Cortex of kidney (tissue), 1 donor: ENCODE results near the gene UBAP2L.
"Not testable (repeated sequence)": the region's sequence is repeated elsewhere in the genome, so short reads cannot be mapped to it uniquely, and the experiment has no call there.

Experiments
- DNase-seq: peaks from one replicate; lab custom pipeline; 2025; lab: John Stamatoyannopoulos, UW

Gene UBAP2L

GRCh38 chr1:154256686-154257085 is 35.9 kb downstream of the UBAP2L start:
- DNase-seq = no peak

DNA sequence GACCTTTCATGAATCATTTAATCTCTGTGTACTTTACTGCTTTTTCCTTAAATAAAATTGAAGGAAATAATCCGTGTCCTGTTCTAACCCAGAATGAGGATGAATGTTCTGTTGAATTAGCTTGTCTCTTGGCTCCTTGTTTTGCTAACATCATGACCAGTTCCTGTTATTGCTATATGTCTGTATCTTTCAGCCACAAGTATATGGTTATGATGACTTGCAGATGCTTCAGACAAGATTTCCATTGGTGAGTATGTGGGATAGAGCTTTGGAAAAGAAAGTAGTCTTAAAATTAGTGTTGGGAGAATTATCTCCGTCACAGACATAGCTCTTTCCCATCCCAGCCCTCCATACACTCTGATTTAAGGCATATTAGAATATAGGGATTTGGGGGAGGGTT is 38.0 kb downstream of the UBAP2L start:
- no peak for DNase-seq

- no peak for DNase-seq
These were observed 39.4 kb downstream of the UBAP2L start for GRCh38 chr1:154260127-154260526.

- DNase-seq = no peak
These were observed 42.9 kb downstream of the UBAP2L start for GRCh38 chr1:154263465-154264332.

GRCh38 chr1:154264454-154264853 is 43.7 kb downstream of the UBAP2L start:
- no peak for DNase-seq

DNA sequence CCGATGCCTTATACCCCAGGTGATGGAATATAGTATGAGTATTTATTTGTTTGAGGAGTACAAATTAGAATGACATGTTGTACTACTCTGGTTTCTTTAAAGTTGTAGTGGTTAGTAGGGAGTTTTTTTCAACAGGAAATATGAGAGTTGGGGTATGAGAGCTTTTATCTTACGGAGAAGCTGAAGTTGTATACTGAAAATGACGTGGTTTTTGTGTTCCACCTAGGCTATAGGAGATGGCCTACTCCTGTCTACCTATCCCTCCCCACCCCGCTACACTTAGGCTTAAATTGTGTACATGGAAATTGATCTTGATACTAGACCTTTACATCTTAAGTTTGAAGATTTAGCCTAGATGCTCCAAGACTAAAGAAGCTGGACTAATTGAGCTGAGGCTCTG is 44.8 kb downstream of the UBAP2L start:
- no peak for DNase-seq

GRCh38 chr1:154270833-154271232 is 50.1 kb downstream of the UBAP2L start:
- no peak for DNase-seq

DNA sequence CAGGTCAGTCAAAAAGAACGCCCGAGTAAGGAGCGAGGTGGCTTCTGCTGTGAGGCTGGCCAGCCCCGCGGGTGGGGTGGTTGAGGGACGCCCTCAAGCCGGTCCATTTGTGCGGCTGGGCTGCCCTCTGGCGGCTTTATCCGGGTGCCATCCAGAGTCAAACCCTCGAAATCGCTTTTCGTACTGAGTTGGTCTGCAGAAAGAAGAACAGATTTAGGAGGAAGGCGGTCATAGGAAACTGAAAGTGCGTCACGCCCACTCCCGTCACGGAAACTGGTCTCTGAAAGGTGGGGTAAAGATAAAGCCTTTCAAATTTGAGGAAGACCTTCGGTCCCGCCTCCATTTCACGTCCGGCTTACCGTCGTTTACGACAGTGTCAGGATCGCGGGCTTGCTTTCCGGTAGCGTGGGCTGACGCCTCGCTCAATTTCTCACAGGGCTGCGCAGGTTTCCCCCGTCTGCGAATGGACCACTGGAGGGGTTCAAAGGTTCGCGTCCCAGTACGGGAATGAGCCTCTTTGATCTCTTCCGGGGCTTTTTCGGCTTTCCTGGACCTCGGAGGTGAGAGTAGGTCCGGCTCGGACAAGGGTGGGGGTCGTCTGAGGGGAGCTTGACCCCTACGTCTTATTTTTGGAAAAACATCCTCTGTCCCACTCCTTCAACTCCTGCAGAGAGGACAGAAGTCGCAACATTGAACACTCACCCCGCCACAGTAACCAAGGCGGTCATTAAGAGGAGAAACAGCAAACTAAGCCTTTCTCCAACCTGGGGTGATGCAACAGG is 51.7 kb downstream of the UBAP2L start, which contains the start of gene HAX1:
TSS of gene HAX1 (plus strand) at position 413 of the 782 bp plus-strand sequence. CDS start at position 508, 95 bp downstream.
- no peak for DNase-seq

GRCh38 chr1:154272999-154273563 is 52.3 kb downstream of the UBAP2L start:
- no peak for DNase-seq

- DNase-seq = no peak
These were observed 56.0 kb downstream of the UBAP2L start for GRCh38 chr1:154276797-154277196.

DNA sequence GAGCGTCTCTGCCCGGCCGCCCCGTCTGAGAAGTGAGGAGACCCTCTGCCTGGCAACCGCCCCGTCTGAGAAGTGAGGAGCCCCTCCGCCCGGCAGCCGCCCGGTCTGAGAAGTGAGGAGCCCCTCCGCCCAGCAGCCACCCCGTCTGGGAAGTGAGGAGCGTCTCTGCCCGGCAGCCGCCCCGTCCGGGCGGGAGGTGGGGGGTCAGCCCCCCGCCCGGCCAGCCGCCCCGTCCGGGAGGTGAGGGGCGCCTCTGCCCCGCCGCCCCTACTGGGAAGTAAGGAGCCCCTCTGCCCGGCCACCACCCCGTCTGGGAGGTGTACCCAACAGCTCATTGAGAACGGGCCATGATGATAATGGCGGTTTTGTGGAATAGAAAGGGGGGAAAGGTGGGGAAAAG is 66.8 kb downstream of the UBAP2L start:
- not testable (repeated sequence) for DNase-seq

DNA sequence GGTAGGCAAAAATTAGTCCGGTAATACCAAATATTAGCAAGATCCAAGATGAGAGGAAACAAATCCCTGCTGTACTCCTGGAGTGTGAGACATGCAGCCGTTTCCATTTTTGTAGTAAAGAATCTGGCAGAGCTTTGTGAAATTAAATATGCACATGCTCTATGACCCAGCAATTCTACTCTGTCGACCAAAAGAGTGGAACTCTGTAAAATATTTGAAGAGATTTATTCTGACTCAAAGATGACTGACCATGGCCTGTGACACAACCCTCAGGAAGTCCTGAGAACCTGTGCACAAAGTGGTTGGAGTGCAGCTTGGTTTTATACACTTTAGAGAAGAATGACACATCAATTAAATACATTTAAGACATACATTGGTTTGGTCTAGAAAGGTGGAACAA is 67.9 kb downstream of the UBAP2L start:
- no peak for DNase-seq

GRCh38 chr1:154290921-154291320 is 70.2 kb downstream of the UBAP2L start:
- no peak for DNase-seq

- DNase-seq = no peak
These were observed 74.9 kb downstream of the UBAP2L start for GRCh38 chr1:154295408-154296235.

DNA sequence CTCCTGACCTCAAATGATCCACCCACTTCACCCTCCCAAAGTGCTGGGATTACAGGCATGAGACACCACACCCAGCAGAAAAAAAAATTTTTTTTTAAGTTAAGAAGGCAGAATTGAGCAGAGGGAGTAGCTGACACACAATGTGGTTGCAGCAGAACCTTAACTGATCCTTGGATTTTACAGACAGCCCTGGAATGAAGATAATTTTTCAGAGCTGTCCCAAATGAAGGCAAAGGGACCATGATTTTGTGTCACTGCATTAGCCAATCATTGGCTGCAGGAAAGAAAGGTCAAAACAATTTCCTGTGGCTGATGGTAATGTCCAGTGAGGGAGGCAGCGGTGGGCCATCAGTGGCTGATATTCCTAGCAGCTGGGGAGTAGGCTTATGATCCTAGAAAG is 80.8 kb downstream of the UBAP2L start:
- DNase-seq = no peak

DNA sequence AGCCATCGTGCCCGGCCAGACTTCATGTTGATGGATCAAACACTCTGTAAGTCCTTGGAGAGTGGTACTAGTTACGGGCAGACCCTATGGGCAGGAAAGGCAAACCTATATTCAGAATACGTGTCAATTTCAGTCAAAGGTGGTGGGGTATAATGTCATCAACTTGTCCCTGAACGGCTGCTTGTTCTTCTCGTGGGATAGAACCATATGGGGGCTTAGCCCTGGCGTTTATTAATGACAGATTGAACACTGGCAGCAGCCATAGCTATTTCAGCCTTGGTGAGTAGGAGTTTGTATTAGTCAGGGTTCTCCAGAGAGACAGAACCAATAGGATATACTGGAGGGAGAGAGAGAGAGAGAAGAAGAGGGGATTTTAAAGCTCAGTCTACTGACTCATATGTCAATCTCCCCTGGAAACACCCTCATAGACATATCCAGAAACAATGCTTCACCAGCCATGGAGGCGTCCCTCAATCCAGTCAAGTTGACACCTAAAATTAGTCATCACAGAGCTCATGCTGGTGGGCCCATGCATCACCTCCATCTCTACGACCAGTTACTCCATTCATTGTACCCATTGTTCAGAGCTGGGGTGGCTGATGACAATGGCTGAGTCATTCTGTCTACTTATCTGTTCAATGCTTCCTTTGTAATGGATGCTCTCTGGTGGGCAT is 84.0 kb downstream of the UBAP2L start:
- DNase-seq = no peak

- no peak for DNase-seq
These were observed 85.4 kb downstream of the UBAP2L start for GRCh38 chr1:154306151-154306550.

GRCh38 chr1:154307670-154308270 is 87.0 kb downstream of the UBAP2L start:
- DNase-seq = not testable (repeated sequence)

- not testable (repeated sequence) for DNase-seq
These were observed 88.4 kb downstream of the UBAP2L start for GRCh38 chr1:154309136-154309535.

DNA sequence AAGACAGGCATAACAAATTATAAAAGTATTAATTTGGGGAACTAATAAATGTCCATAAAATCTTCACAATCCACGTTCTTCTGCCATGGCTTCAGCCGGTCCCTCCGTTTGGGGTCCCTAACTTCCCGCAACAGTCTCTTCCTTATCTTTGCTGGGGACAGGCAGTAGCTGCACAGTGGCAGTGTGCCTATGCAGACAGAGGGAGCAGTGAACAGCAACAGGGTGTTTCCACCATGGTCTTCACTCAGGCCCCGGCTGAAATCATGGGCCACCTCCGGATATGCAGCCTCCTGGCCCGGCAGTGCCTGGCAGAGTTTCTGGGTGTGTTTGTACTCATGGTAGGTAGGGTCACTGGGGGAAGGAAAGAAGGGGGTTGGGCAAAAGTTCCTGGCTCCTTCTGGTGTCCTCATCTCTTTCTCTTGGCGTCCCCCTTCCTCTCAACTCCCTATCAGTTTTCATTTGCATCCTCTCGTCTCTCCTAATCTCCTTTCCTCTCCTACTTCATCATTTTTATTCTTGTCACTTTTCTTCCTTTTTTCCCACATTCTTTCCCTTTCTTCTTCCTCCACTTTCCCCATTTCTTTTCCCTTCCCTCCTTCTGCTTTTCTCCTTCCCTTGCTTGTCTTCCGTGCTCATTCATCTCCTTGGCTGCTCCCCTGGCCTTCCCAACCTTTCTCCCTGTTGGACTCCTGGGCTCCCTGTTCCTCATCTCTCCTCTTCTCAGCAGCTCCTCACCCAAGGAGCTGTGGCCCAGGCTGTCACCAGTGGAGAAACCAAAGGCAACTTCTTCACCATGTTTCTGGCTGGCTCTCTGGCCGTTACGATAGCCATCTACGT is 91.7 kb downstream of the UBAP2L start:
- not testable (repeated sequence) for DNase-seq
